K562 (cell line): ENCODE data around the gene PLS1. TPM values are rescaled to one million over a fixed set of nuclear protein-coding genes. Genes with fewer than 3 reads are reported as not detected.

ENCODE experiments used
- ATAC-seq: fragments of 200-7000 bp; cut with Tn5 transposase; 3 replicates; pipeline ENCODE4 v1.9.1; 2020; ENCODE audit warnings: moderate library complexity
- BruUV-seq: library from RNA; stranded (reverse); fragments of 400-500 nt; replicated peaks from 2 replicates; lab custom pipeline; 2021; lab: Mats Ljungman, UMichigan
- CTCF ChIA-PET: fragments of 300-600 bp; formaldehyde crosslinking; extraction: SDS; loops from one replicate; lab custom pipeline; 2021; ENCODE audit warnings: low intra/inter-chr PET ratio; lab: Yijun Ruan, JAX
- POLR2A ChIA-PET: fragments of 300-600, 350-650 bp; sonication (Branson Sonifier 250); formaldehyde crosslinking; extraction: SDS; loops from one replicate; lab custom pipeline; 2021; ENCODE audit warnings: antibody characterized with exemption, inconsistent platforms; lab: Yijun Ruan, JAX
- DNase-seq, 4 experiments: peaks; one replicate each; pipeline versions ENCODE4 v3.0.0 to v3.0.0-alpha.2; 2011 to 2018; ENCODE audit warnings: low spot score in 3 of 4, mixed read lengths in 3 of 4; ENCODE audit errors: extremely low read depth in 1 of 4
- FAIRE-seq: peaks from 2 replicates; lab custom pipeline; 2011; peaks lifted over from hg19 to GRCh38; lab: Jason Lieb, UNC
- H2AFZ ChIP-seq: 2 replicates; pipeline ENCODE4 v1.6.0; 2011; ENCODE audit warnings: low read depth, low read length, control low read depth, inconsistent platforms
- H3K27ac ChIP-seq: fragments of 200-600 bp; 3 replicates; pipeline ENCODE4 v1.8.0; 2011; ENCODE audit warnings: low read depth, mild to moderate bottlenecking, control low read depth, inconsistent platforms, low read length, moderate library complexity, mixed read lengths; ENCODE audit errors: extremely low read depth
- H3K27me3 ChIP-seq, 2 experiments: fragments of 300-600 bp in 1 of 2; 2 replicates in 1 of 2; 3 replicates in 1 of 2; pipeline versions ENCODE4 v1.6.0 to v1.8.0; 2011; ENCODE audit warnings: inconsistent platforms in 2 of 2, low read length in 2 of 2, mild to moderate bottlenecking in 1 of 2, mixed read lengths in 1 of 2, moderate library complexity in 1 of 2; ENCODE audit not compliant: control insufficient read depth in 2 of 2, insufficient read depth in 2 of 2
- H3K36me3 ChIP-seq: fragments of 300-600 bp; 3 replicates; pipeline ENCODE4 v1.8.0; 2011; ENCODE audit warnings: mild to moderate bottlenecking, low read length, inconsistent platforms; ENCODE audit not compliant: control insufficient read depth, insufficient read depth
- H3K4me1 ChIP-seq, 2 experiments: fragments of 200-600 bp in 1 of 2; replicated peaks in 1 of 2; 2 replicates in 1 of 2; 3 replicates in 1 of 2; pipeline versions ENCODE4 v1.5.1 to v1.8.0; 2011; ENCODE audit warnings: inconsistent platforms in 2 of 2, low read length in 2 of 2, mild to moderate bottlenecking in 1 of 2, mixed read lengths in 1 of 2, moderate library complexity in 1 of 2; ENCODE audit not compliant: control insufficient read depth in 2 of 2, insufficient read depth in 2 of 2
- H3K4me2 ChIP-seq: 2 replicates; pipeline ENCODE4 v1.6.1; 2011; ENCODE audit warnings: low read length, control low read depth, inconsistent platforms, mixed read lengths; ENCODE audit not compliant: insufficient read depth
- H3K4me3 ChIP-seq: fragments of 200-600 bp; sonication (generic), shearing (Covaris generic); 2 replicates; pipeline ENCODE4 v1.5.1; 2016; ENCODE audit warnings: control low read depth, inconsistent platforms
- H3K79me2 ChIP-seq: fragments of 200-600 bp; 3 replicates; pipeline ENCODE4 v1.8.0; 2011; ENCODE audit warnings: low read length, inconsistent platforms; ENCODE audit not compliant: control insufficient read depth, insufficient read depth
- H3K9ac ChIP-seq, 2 experiments: 2 replicates each; pipeline versions ENCODE4 v1.6.0 to v1.6.1; 2011; ENCODE audit warnings: low read depth in 2 of 2, low read length in 2 of 2, control low read depth in 1 of 2, inconsistent platforms in 1 of 2, mild to moderate bottlenecking in 1 of 2, mixed read lengths in 1 of 2; ENCODE audit not compliant: insufficient read depth in 1 of 2
- H3K9me1 ChIP-seq: one replicate; pipeline ENCODE4 v1.6.0; 2011; ENCODE audit warnings: inconsistent platforms, mild to moderate bottlenecking, low read length, moderate library complexity; ENCODE audit not compliant: control insufficient read depth, insufficient read depth
- H3K9me3 ChIP-seq: replicated peaks from 2 replicates; pipeline ENCODE4 v1.5.1; 2011; ENCODE audit warnings: low read depth, low read length, inconsistent platforms; ENCODE audit not compliant: control insufficient read depth, insufficient read depth
- H4K20me1 ChIP-seq: replicated peaks from 2 replicates; pipeline ENCODE4 v1.6.1; 2011; ENCODE audit warnings: low read length, inconsistent platforms, mixed read lengths; ENCODE audit not compliant: control insufficient read depth, insufficient read depth
- CHD1 ChIP-seq: fragments of 200-600 bp; sonication (generic); IDR thresholded peaks from one replicate; pipeline ENCODE4 v1.6.1; 2012; ENCODE audit warnings: mild to moderate bottlenecking, moderate library complexity, low read length, inconsistent platforms
- HNRNPLL ChIP-seq: fragments of 200-400 bp; formaldehyde crosslinking; IDR thresholded peaks from 2 replicates; pipeline ENCODE4 v1.6.1; 2017; ENCODE audit warnings: low read length, low read depth, mild to moderate bottlenecking; ENCODE audit not compliant: poor library complexity, severe bottlenecking
- KLF1 ChIP-seq: fragments of 450-650 bp; IDR thresholded peaks from 2 replicates; pipeline ENCODE4 v1.6.1; 2016; ENCODE audit warnings: missing genetic modification characterization, missing compliant biosample characterization
- MAFF ChIP-seq: IDR thresholded peaks from 2 replicates; pipeline ENCODE4 v1.6.1; 2012; ENCODE audit warnings: low read length, improper control_type of control experiment
- WGBS: fragments of 100-300 bp; shearing (Covaris generic); methylation state at CpG from one replicate; pipeline ENCODE4 v1.1.6; 2016; ENCODE audit warnings: low coverage, mixed read lengths; ENCODE audit not compliant: insufficient coverage; ENCODE audit errors: missing lambda C conversion rate; 5-methylcytosine and 5-hydroxymethylcytosine counted together
- in situ Hi-C: fragments of 300-500 bp; cut with MboI; formaldehyde crosslinking; loops from 4 replicates; pipeline ENCODE4 v1.15.0; 2018; ENCODE audit warnings: inconsistent platforms, mixed read lengths
- intact Hi-C: fragments of 100-400 bp; cut with micrococcal nuclease; formaldehyde crosslinking; loops from 2 replicates; pipeline ENCODE4 v1.14.2; 2022
- polyA plus RNA-seq, 8 experiments: library from polyadenylated mRNA; depleted of rRNA in 4 of 8; stranded (reverse) in 5 of 8; unstranded in 3 of 8; fragments of >200 nt; fragmentation: Nextera tagmentation in 2 of 8; fragmentation: Illumina TruSeq in 1 of 8; extraction: Ambion mirVana in 2 of 8; extraction: Trizol in 1 of 8; gene quantifications; 2 replicates each; pipeline versions ENCODE4 v1.2.1 to v1.2.3, GENCODE V29; 2011 to 2014; ENCODE audit warnings: inconsistent platforms in 1 of 8, missing spikeins in 1 of 8
- total RNA-seq, 7 experiments: library from RNA; depleted of rRNA in 6 of 7; stranded (reverse); fragments of >200 nt in 6 of 7; fragmentation: Illumina TruSeq in 2 of 7; extraction: Trizol in 2 of 7; gene quantifications; 2 replicates each; pipeline versions ENCODE4 v1.2.1 to v1.2.3, GENCODE V29; 2011 to 2021; ENCODE audit warnings: low replicate concordance in 1 of 7
- TF ChIP-seq, protein P1 (sequence below): sonication (generic); formaldehyde crosslinking; IDR thresholded peaks from 2 replicates; pipeline ENCODE4 v1.8.0; 2022; ENCODE audit warnings: missing genetic modification reagents, mild to moderate bottlenecking, moderate library complexity, borderline replicate concordance
- TF ChIP-seq, protein P2 (sequence below), 2 experiments: fragments of 450-650 bp; formaldehyde crosslinking in 1 of 2; IDR thresholded peaks; 2 replicates each; pipeline versions ENCODE4 v1.4.0 to v1.6.1; 2014 to 2020; ENCODE audit warnings: mild to moderate bottlenecking in 2 of 2, borderline replicate concordance in 1 of 2, low read depth in 1 of 2
- TF ChIP-seq, protein P3 (sequence below): fragments of 450-650 bp; formaldehyde crosslinking; IDR thresholded peaks from 2 replicates; pipeline ENCODE4 v1.4.0; 2020; ENCODE audit warnings: mild to moderate bottlenecking

Gene PLS1
- total and polyA plus RNA-seq, 9 of the 15 experiments (the other 6 are each of a cell fraction or from before 2014, with no cell fraction given), result 6.1 to 21.3 (median 13.0) TPM

DNA sequence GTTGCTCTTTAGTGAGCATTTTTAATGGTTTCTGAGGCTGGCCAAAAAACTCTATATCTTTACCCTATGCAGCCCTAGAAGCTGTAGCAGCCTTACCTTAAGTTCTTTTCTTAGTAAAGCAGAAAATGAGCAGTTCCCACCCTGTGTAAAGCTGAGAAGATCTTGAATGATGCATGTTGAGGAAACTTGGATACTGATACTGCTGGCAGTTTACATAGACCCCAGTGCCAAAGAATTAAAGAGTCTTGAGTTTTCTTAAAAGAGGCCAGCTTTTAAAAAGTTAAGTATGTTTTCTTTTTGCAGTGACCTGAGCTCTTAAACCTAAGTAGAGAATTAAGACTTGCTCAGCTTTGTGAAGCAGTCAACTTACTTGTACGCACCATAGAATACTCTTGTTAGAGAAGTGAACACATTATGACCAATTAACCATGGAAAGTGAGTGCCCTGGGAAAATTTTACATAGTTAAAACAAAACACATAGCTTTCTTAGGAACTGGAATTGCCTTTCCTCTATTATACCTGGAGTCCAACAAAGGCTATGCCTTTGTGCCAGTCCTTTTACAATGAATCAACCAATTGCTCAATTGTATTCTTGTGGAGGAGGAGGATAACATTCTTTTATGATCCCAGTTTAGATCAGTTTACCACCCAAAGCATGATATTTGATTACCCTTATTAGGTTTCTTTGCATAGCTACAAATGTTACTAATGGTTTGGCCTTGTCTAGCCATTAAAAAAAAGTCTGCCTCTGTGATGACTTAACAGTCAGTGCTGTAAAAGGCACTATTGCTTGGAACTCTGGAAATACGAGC lies 28.4 kb downstream of the PLS1 start:
- no TSS peak for BruUV-seq
- Histone ChIP-seq H4K20me1 (no peaks in the 10 kb centered on the region), H3K4me3 (no peak overlapping the region), H2AFZ (no peak overlapping the region), H3K4me1 (peaks cover 3 to 13% of the 10 kb centered on the region in 2 experiments; a peak in 3 of 5 replicates), H3K9me3 (no peaks in the 10 kb centered on the region), H3K27me3 (no peaks in the 10 kb centered on the region), H3K9ac (no peak overlapping the region), H3K4me2 (no peak overlapping the region), H3K27ac (no peak overlapping the region), H3K36me3 (no peaks in the 10 kb centered on the region), H3K9me1 (no peaks in the 10 kb centered on the region), H3K79me2 (no peaks in the 10 kb centered on the region)
- WGBS, result 63% methylated on average over 2 of the region's 2 CpGs
- ChIA-PET POLR2A (interaction anchor here (1.0 to 2.9 kb wide), 6 partner anchors 10 to 46 kb away, joined by 3 to 10 read pairs (median 8); partner anchors contain the start of gene ATR), CTCF (no interaction called here)
- FAIRE-seq (no peak), ATAC-seq (no peak), DNase-seq (no peak)
- in situ Hi-C loops, result no loop called here
- intact Hi-C loops, result no loop called here
- TF ChIP-seq, protein P1, sequence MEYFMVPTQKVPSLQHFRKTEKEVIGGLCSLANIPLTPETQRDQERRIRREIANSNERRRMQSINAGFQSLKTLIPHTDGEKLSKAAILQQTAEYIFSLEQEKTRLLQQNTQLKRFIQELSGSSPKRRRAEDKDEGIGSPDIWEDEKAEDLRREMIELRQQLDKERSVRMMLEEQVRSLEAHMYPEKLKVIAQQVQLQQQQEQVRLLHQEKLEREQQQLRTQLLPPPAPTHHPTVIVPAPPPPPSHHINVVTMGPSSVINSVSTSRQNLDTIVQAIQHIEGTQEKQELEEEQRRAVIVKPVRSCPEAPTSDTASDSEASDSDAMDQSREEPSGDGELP (CRISPR knock-in tag), result no peak
- TF ChIP-seq KLF1 (tag) (no peak), CHD1 (no peak), HNRNPLL (no peak), MAFF (no peak)
- TF ChIP-seq, protein P2, sequence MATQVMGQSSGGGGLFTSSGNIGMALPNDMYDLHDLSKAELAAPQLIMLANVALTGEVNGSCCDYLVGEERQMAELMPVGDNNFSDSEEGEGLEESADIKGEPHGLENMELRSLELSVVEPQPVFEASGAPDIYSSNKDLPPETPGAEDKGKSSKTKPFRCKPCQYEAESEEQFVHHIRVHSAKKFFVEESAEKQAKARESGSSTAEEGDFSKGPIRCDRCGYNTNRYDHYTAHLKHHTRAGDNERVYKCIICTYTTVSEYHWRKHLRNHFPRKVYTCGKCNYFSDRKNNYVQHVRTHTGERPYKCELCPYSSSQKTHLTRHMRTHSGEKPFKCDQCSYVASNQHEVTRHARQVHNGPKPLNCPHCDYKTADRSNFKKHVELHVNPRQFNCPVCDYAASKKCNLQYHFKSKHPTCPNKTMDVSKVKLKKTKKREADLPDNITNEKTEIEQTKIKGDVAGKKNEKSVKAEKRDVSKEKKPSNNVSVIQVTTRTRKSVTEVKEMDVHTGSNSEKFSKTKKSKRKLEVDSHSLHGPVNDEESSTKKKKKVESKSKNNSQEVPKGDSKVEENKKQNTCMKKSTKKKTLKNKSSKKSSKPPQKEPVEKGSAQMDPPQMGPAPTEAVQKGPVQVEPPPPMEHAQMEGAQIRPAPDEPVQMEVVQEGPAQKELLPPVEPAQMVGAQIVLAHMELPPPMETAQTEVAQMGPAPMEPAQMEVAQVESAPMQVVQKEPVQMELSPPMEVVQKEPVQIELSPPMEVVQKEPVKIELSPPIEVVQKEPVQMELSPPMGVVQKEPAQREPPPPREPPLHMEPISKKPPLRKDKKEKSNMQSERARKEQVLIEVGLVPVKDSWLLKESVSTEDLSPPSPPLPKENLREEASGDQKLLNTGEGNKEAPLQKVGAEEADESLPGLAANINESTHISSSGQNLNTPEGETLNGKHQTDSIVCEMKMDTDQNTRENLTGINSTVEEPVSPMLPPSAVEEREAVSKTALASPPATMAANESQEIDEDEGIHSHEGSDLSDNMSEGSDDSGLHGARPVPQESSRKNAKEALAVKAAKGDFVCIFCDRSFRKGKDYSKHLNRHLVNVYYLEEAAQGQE (IDR thresholded peaks at IDR 0.05; ENCODE audit: borderline replicate concordance), result no peak
- TF ChIP-seq, protein P2 (CRISPR knock-in tag; IDR thresholded peaks at IDR 0.05; ENCODE audit: low read depth), result no peak
- TF ChIP-seq, protein P3, sequence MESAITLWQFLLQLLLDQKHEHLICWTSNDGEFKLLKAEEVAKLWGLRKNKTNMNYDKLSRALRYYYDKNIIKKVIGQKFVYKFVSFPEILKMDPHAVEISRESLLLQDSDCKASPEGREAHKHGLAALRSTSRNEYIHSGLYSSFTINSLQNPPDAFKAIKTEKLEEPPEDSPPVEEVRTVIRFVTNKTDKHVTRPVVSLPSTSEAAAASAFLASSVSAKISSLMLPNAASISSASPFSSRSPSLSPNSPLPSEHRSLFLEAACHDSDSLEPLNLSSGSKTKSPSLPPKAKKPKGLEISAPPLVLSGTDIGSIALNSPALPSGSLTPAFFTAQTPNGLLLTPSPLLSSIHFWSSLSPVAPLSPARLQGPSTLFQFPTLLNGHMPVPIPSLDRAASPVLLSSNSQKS (CRISPR knock-in tag), result no peak
